Esophagus muscularis mucosa (tissue), 3 donors: ENCODE data around the gene PP2D1.

ENCODE experiments used
- POLR2A ChIP-seq: fragments of 450-650 bp; IDR thresholded peaks from one replicate; pipeline ENCODE4 v1.6.1; 2017; ENCODE audit warnings: antibody characterized with exemption, moderate library complexity, mild to moderate bottlenecking, low read depth
- POLR2AphosphoS5 ChIP-seq, 2 donors: sonication (generic); formaldehyde crosslinking; IDR thresholded peaks; one replicate each; pipeline ENCODE4 v1.6.1; 2017; ENCODE audit warnings: antibody characterized with exemption in 2 of 2
- TF ChIP-seq, protein P1 (sequence below), 3 experiments: fragments of 200-600 bp in 2 of 3; fragments of 450-650 bp in 1 of 3; sonication (generic) in 2 of 3; IDR thresholded peaks; one replicate each; pipeline ENCODE4 v1.5.1; 2017 to 2019; ENCODE audit warnings: antibody characterized with exemption in 3 of 3, mild to moderate bottlenecking in 2 of 3, moderate library complexity in 1 of 3

- TF ChIP-seq POLR2A: no peak
- TF ChIP-seq, protein P1, sequence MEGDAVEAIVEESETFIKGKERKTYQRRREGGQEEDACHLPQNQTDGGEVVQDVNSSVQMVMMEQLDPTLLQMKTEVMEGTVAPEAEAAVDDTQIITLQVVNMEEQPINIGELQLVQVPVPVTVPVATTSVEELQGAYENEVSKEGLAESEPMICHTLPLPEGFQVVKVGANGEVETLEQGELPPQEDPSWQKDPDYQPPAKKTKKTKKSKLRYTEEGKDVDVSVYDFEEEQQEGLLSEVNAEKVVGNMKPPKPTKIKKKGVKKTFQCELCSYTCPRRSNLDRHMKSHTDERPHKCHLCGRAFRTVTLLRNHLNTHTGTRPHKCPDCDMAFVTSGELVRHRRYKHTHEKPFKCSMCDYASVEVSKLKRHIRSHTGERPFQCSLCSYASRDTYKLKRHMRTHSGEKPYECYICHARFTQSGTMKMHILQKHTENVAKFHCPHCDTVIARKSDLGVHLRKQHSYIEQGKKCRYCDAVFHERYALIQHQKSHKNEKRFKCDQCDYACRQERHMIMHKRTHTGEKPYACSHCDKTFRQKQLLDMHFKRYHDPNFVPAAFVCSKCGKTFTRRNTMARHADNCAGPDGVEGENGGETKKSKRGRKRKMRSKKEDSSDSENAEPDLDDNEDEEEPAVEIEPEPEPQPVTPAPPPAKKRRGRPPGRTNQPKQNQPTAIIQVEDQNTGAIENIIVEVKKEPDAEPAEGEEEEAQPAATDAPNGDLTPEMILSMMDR (IDR thresholded peaks at IDR 0.05): no peak
- TF ChIP-seq POLR2AphosphoS5 (IDR thresholded peaks at IDR 0.05): no peak
Observed at GRCh38 chr3:20055842-20056241, 43.8 kb upstream of the PP2D1 start.
